HCT116 (cell line): ENCODE data around the gene HOXC4.

ENCODE experiments used
- CEBPB ChIP-seq: IDR thresholded peaks from 2 replicates; pipeline ENCODE4 v1.6.1; 2012; ENCODE audit warnings: low read depth
- CTCF ChIP-seq, 3 experiments: fragments of 200-600 bp in 1 of 3; sonication (generic) in 1 of 3; IDR thresholded peaks in 2 of 3; conservative IDR thresholded peaks in 1 of 3; 2 replicates each; pipeline ENCODE4 v1.5.1; 2012 to 2017; ENCODE audit warnings: low read depth in 2 of 3, low read length in 2 of 3, antibody characterized with exemption in 1 of 3, borderline replicate concordance in 1 of 3, control low read depth in 1 of 3, mild to moderate bottlenecking in 1 of 3, mixed read lengths in 1 of 3, mixed run types in 1 of 3, moderate library complexity in 1 of 3; ENCODE audit not compliant: insufficient read depth in 1 of 3
- EGR1 ChIP-seq: IDR thresholded peaks from 2 replicates; pipeline ENCODE4 v1.6.1; 2012; ENCODE audit warnings: low read depth
- EZH2 ChIP-seq: fragments of 200-600 bp; sonication (generic); IDR thresholded peaks from 2 replicates; pipeline ENCODE4 v1.6.1; 2017; ENCODE audit warnings: antibody characterized with exemption, mixed run types
- EZH2phosphoT487 ChIP-seq: fragments of 200-600 bp; IDR thresholded peaks from 2 replicates; pipeline ENCODE4 v1.6.1; 2018; ENCODE audit warnings: antibody characterized with exemption, borderline replicate concordance
- JUND ChIP-seq: IDR thresholded peaks from 2 replicates; pipeline ENCODE4 v1.6.1; 2012
- POLR2A ChIP-seq: IDR thresholded peaks from 2 replicates; pipeline ENCODE4 v1.7.0; 2011; ENCODE audit warnings: borderline replicate concordance; ENCODE audit not compliant: insufficient read depth, insufficient read length; ENCODE audit errors: extremely low read depth
- POLR2AphosphoS5 ChIP-seq: IDR thresholded peaks from 2 replicates; pipeline ENCODE4 v1.6.1; 2011; ENCODE audit warnings: mild to moderate bottlenecking, low read depth, low read length, moderate library complexity
- TCF7L2 ChIP-seq: IDR thresholded peaks from 2 replicates; pipeline ENCODE4 v1.7.0; 2011; ENCODE audit warnings: borderline replicate concordance, inconsistent platforms; ENCODE audit not compliant: insufficient read depth, insufficient read length; ENCODE audit errors: extremely low read depth

- TF ChIP-seq EGR1 (no peak), CTCF (IDR thresholded peaks at IDR 0.05 in 2 of 3, conservative IDR thresholded peaks at IDR 0.05 in 1 of 3; ENCODE audit: borderline replicate concordance in 1 of 3, insufficient read depth in 1 of 3, low read depth in 2 of 3, low read length in 2 of 3) (no peak), EZH2phosphoT487 (no peak), POLR2AphosphoS5 (no peak), TCF7L2 (no peak), JUND (no peak), EZH2 (no peak), CEBPB (no peak), POLR2A (no peak)
These were observed 1.1 kb upstream of the HOXC4 start for GRCh38 chr12:54052438-54053002.
